Measurements from ENCODE around the gene PARL. TPM values are rescaled to one million over a fixed set of nuclear protein-coding genes. Genes with fewer than 3 reads are reported as not detected.

The PARL gene
- total and polyA plus RNA-seq, 2 donors (not counting 3 experiments of a cell fraction or from before 2014, with no cell fraction given): 38.8 to 48.1 TPM

DNA sequence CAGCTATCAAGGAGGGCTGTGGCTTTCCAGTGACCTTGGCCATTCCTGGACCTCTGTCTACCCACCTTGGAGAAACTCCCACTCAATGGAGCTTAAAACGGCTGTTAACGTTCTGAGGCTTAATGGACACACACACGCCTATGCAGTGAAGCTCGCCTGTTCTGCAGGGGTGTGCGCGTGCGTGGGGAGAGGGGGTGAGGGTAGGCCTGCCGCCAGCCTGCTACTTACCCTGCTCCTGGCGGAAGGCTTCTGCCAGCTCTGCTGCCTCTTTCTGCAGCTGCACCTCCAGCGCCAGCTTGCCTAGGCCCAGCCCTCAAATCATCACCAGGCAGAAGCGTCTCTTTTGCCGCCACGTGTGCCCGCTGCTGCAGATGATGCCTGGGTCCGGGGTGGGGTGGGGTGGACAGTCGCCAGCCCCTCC is 23.2 kb upstream of the PARL start:
- ChIA-PET POLR2A (no interaction called here), CTCF (interaction anchor here (1.3 kb wide), 1 partner anchor 12 kb away, joined by 5 read pairs; no protein-coding TSS in a partner anchor)
- Histone ChIP-seq H2AFZ (ENCODE audit: low read depth, low read length) (no peak overlapping the region), H3K27me3 (ENCODE audit: control insufficient read depth in 2 of 2, insufficient read depth in 2 of 2, low read length in 2 of 2) (no peaks in the 10 kb centered on the region), H3K4me2 (ENCODE audit: insufficient read depth, low read length) (no peak overlapping the region), H3K4me1 (ENCODE audit: control insufficient read depth, extremely low read depth, insufficient read depth, low read length) (no peaks in the 10 kb centered on the region), H3K9ac (replicated peaks; ENCODE audit: extremely low read depth, insufficient read depth, low read length) (no peak overlapping the region), H4K20me1 (replicated peaks; ENCODE audit: control insufficient read depth, extremely low read depth, insufficient read depth, low read length) (no peaks in the 10 kb centered on the region), H3K4me3 (replicated peaks in 1 of 3; ENCODE audit: insufficient read depth in 1 of 3, low read depth in 1 of 3, low read length in 3 of 3) (no peak overlapping the region), H3K9me3 (replicated peaks; ENCODE audit: control insufficient read depth, insufficient read depth, low read length) (no peaks in the 10 kb centered on the region), H3K79me2 (ENCODE audit: control insufficient read depth, insufficient read depth, low read length) (no peaks in the 10 kb centered on the region), H3K27ac (ENCODE audit: insufficient read depth, low read depth, low read length) (no peak overlapping the region), H3K9me1 (replicated peaks; ENCODE audit: control insufficient read depth, extremely low read depth, insufficient read depth, low read length) (no peaks in the 10 kb centered on the region), H3K36me3 (ENCODE audit: control insufficient read depth in 2 of 2, extremely low read depth in 1 of 2, insufficient read depth in 2 of 2, low read length in 2 of 2) (no peaks in the 10 kb centered on the region)
- no TSS peak for BruUV-seq (replicated peaks)
- no peak for TF ChIP-seq MYC (IDR thresholded peaks at IDR 0.05; ENCODE audit: low read depth, low read length)
- no peak for FAIRE-seq
- dilution Hi-C loops (cut with MboI; ENCODE audit: extremely low pct_ligation_motif_present, low sequenced_read_pairs): no loop called here
- no peak for DNase-seq (ENCODE audit: low read depth, low spot score)
- intact Hi-C loops (cut with micrococcal nuclease): no loop called here

DNA sequence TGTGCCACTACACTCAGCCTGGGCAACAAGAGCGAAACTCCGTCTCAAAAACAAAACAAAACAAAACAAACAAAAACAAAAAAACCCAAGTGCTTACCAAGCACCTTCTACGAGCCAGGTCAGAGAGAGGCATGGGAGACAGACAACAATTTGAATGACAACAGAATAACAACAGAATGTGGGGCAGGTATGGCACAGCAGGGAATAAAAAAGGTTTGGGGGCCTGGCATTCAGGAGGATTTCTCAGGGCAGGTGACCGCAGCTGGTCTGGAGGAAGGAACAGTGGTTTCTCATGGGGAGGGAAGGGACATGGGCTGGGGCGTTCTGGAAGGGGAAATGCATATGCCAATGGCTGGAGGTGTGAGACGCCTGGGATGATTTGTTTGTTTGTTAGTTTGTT is 22.5 kb upstream of the PARL start:
- Histone ChIP-seq H2AFZ (ENCODE audit: low read depth, low read length) (no peak overlapping the region), H3K9ac (replicated peaks; ENCODE audit: extremely low read depth, insufficient read depth, low read length) (no peak overlapping the region), H3K4me2 (ENCODE audit: insufficient read depth, low read length) (no peak overlapping the region), H3K27me3 (ENCODE audit: control insufficient read depth in 2 of 2, insufficient read depth in 2 of 2, low read length in 2 of 2) (no peaks in the 10 kb centered on the region), H3K9me1 (replicated peaks; ENCODE audit: control insufficient read depth, extremely low read depth, insufficient read depth, low read length) (no peaks in the 10 kb centered on the region), H3K4me3 (replicated peaks in 1 of 3; ENCODE audit: insufficient read depth in 1 of 3, low read depth in 1 of 3, low read length in 3 of 3) (no peak overlapping the region), H3K36me3 (ENCODE audit: control insufficient read depth in 2 of 2, extremely low read depth in 1 of 2, insufficient read depth in 2 of 2, low read length in 2 of 2) (no peaks in the 10 kb centered on the region), H4K20me1 (replicated peaks; ENCODE audit: control insufficient read depth, extremely low read depth, insufficient read depth, low read length) (no peaks in the 10 kb centered on the region), H3K4me1 (ENCODE audit: control insufficient read depth, extremely low read depth, insufficient read depth, low read length) (no peaks in the 10 kb centered on the region), H3K9me3 (replicated peaks; ENCODE audit: control insufficient read depth, insufficient read depth, low read length) (no peaks in the 10 kb centered on the region), H3K79me2 (ENCODE audit: control insufficient read depth, insufficient read depth, low read length) (no peaks in the 10 kb centered on the region), H3K27ac (ENCODE audit: insufficient read depth, low read depth, low read length) (no peak overlapping the region)
- TF ChIP-seq POLR2AphosphoS5 (IDR thresholded peaks at IDR 0.05; ENCODE audit: insufficient read depth, low read depth, low read length) (no peak), EZH2 (IDR thresholded peaks at IDR 0.05; ENCODE audit: borderline replicate concordance, low read depth, low read length, severe bottlenecking) (no peak), FOS (IDR thresholded peaks at IDR 0.05; ENCODE audit: borderline replicate concordance, insufficient read depth, low read length) (no peak), MYC (IDR thresholded peaks at IDR 0.05; ENCODE audit: low read depth, low read length) (no peak), GATA2 (IDR thresholded peaks at IDR 0.05; ENCODE audit: insufficient read depth, insufficient read length, low read depth, low read length) (no peak), POLR2A (IDR thresholded peaks at IDR 0.05; ENCODE audit: low read depth, low read length) (no peak), JUN (IDR thresholded peaks at IDR 0.05; ENCODE audit: borderline replicate concordance, insufficient read depth, insufficient read length, low read depth) (no peak)
- TF ChIP-seq, protein P1, sequence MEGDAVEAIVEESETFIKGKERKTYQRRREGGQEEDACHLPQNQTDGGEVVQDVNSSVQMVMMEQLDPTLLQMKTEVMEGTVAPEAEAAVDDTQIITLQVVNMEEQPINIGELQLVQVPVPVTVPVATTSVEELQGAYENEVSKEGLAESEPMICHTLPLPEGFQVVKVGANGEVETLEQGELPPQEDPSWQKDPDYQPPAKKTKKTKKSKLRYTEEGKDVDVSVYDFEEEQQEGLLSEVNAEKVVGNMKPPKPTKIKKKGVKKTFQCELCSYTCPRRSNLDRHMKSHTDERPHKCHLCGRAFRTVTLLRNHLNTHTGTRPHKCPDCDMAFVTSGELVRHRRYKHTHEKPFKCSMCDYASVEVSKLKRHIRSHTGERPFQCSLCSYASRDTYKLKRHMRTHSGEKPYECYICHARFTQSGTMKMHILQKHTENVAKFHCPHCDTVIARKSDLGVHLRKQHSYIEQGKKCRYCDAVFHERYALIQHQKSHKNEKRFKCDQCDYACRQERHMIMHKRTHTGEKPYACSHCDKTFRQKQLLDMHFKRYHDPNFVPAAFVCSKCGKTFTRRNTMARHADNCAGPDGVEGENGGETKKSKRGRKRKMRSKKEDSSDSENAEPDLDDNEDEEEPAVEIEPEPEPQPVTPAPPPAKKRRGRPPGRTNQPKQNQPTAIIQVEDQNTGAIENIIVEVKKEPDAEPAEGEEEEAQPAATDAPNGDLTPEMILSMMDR (IDR thresholded peaks at IDR 0.05; ENCODE audit: extremely low read depth in 1 of 2, insufficient read depth in 1 of 2, low read depth in 1 of 2, low read length in 2 of 2): no peak
- TF ChIP-seq, protein P2, sequence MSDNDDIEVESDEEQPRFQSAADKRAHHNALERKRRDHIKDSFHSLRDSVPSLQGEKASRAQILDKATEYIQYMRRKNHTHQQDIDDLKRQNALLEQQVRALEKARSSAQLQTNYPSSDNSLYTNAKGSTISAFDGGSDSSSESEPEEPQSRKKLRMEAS (IDR thresholded peaks at IDR 0.05; ENCODE audit: insufficient read depth, insufficient read length): no peak
- CTCF ChIA-PET: interaction anchor here (1.3 kb wide), 1 partner anchor 12 kb away, joined by 5 read pairs; no protein-coding TSS in a partner anchor
- FAIRE-seq (no peak), DNase-seq (ENCODE audit: low read depth, low spot score) (no peak)
- intact Hi-C loops (cut with micrococcal nuclease) (no loop called here), dilution Hi-C loops (cut with MboI; ENCODE audit: extremely low pct_ligation_motif_present, low sequenced_read_pairs) (no loop called here)
- BruUV-seq (replicated peaks): no TSS peak
- POLR2A ChIA-PET: no interaction called here

Measured in endothelial cell of umbilical vein (primary cell).